ENCODE measurements around the gene GOLGA6L10.
"Not testable (repeated sequence)": the region's sequence is repeated elsewhere in the genome, so short reads cannot be mapped to it uniquely, and the experiment has no call there.

GOLGA6L10 gene

DNA sequence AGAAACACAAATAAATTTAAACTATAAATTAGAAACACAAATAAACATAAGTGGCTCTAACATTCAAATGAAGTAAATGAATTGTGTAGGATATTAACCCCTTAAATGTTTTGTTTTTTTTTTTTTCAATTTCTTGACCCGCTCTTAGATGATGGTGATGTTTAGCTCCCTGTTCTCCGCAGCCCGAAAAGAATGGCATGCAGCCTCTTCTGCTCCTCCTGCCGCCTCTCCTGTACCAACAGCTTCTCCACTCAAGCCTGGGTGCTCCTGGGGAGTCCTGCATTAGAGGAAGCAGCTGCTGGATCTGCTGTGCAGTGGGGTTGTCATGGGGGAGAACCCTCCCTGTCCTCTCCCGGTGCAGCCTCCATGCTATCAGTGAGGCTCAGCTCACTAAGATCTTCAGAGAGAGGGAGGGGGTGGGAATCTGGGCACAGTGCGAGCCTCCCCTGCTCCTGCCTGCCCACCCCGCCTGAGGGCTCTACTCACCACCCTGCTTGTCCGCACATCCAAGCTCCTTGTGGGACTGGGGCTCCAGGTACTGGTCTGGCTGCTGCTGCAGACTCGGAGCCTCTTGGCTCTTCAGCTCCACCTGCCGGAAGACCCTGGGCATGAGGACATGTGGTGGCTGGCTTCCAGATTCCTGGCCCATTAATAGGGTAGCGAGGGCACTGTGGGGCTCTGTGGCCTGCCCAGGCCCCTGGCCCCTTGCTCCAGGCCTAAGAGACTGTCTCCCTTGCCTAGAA, 6.5 kb downstream of the GOLGA6L10 start:
- DNase-seq = not testable (repeated sequence)

DNA sequence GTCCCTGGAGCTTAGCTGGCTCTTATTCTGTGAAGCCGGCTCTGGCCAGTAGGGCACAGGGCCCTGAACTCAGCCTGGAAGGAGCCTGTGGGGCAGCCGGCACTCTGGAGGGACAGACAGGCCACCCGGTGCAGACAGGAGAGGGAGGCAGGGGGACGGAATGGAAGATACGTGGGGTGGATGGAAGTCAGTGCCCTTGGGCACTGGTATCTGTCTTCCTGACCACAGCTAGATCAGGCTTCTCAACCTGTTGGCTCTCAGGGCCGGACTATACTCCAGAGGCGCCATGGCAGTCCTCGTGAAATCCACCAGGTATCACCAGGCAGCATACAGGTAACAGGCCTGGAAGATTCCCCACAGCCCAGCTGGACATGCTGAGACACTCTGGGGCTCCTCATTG, 10.7 kb downstream of the GOLGA6L10 start:
- DNase-seq = not testable (repeated sequence)

DNA sequence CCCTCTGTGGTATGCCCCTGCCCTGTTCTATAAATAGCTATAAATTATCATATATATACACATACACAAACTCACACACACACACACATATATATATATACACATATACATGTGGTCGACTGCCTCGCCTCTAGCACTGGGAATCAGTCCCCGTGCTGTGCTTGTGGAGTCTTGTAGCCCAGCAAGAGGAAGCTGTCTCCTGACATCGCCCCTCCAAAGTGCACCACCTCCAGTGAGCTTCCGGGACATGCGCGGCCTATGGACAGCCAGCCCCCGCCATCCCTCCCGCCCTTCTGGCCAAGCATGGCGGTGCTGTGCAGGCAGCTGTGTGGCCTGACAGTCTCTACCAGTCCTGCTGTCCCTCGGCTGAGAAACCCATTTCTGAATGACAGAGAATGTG, 11.2 kb downstream of the GOLGA6L10 start:
- DNase-seq = not testable (repeated sequence)

DNA sequence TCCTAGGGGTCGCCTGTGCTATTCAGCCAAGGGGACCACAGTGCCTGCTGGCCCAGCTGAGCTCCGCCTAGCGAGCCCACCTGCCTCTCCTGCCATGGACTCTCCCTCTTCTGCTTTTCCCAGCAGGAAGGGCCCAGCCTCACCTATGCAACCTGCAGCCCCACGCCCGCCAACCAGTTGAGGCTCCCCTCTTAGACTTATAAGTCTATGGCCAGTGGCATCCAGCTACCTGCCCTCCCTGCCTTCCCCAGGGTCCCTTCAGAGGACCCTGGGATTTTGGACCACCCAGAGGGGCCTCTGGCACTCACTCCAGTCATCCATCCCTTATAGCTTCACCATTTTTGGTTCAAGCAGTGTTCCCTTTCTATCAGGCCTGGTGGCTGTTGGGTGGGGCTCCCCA, 12.2 kb downstream of the GOLGA6L10 start:
- not testable (repeated sequence) for DNase-seq

DNA sequence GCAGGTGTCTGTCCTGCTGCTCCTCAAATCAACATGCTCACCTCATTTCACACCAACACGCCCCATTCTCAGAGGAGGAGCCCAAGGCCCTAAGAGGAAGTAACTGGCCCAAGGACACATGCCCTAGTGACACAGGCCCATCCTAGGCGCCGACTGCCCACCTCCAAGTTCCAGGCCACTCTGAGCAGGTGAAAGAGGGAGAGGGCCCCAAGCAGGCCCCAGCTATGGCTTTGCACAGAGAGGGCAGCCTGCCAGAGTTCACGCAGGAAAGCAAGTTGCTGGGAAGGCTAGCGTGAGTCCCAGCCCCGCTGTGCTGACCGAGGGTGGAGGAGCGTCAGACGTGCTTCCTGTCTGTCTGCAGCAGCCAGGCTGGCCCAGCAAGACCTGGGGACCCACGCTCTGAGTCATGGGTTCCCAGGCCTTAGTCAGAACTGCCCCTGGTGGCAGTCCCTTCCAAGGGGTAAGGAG, 13.1 kb downstream of the GOLGA6L10 start:
- not testable (repeated sequence) for DNase-seq

DNA sequence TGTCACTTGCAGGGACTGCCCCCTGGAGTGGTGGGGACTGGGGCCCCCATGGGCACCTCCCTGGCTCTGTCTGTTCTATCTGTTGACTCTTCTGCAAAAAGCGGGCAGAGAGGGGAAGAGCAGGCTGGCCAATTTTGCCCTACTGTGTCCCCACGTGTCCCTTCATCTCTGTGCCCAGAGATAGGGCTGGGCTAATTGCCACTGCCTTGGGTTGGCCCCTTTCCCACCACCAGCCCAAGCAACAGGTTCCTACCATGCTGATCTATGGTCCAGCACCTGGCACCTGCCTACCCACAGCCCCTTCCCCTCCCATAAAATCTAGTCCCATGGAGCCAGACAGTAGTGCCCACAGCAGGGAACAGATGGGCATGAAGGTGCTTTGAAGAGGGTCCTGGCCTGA, 14.3 kb downstream of the GOLGA6L10 start:
- DNase-seq = not testable (repeated sequence)

DNA sequence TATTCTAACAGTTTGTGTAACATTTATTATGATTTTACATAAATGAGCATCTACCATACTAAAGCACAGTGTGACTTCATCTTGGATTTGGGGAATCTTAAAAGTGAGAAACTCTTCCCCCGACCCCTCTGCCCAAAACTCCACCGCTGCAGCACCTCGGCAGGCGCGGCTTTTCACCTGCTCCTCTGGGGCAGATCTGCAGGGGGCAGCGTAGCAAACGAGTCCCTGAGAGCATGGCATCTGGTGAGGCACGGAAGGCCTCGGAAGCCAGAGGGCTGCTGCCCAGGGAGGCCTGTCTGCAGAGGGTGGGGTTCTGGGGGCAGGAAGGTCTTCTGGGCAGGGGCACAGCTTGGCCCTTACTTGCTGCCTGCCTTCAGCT, 14.7 kb downstream of the GOLGA6L10 start:
- DNase-seq = not testable (repeated sequence)

DNA sequence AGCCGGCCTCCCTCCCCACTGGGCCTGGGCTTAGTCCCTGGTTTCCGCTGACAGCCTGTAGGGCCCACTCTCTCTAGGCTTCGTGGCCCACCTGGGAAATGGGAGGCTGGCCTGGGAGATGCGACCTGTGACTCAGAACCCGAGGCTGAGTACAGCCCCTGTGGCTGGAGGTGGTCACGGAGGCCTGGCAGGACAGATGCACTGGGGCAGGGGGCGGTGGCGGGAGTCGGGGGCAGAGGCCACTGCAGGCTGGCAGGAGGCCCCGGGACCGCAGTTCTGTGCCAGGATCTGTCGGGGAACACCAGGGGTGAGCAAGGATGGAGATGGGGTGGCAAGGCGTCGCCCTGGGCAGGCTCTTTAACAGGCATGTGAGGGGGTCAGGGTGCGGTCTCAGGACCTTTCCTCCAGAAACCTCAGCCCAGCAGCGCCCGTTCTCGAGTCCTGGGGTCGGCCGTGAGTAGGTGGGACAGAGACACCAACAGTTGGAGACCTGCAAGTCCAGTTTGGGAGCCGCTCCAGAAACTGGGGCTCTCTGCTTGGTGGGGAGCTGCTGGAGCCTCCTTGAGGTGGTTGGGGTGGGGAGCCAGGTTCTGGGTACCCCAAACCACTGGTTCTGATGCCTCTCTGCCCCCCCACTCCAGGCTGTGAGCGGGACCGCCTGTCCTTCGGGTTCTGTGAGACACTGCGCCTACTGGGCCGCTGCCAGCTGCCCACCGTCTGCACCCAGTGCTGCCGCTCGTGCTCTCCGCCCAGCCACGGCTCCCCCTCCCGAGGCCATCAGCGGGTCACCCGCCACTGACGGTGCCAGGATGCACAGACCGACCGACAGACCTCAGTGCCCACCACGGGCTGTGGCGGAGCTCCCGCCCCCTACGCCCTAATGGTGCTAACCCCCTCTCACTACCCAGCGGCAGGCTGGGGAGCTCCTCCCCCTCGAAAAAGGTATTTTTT, 15.4 kb downstream of the GOLGA6L10 start:
- not testable (repeated sequence) for DNase-seq

DNA sequence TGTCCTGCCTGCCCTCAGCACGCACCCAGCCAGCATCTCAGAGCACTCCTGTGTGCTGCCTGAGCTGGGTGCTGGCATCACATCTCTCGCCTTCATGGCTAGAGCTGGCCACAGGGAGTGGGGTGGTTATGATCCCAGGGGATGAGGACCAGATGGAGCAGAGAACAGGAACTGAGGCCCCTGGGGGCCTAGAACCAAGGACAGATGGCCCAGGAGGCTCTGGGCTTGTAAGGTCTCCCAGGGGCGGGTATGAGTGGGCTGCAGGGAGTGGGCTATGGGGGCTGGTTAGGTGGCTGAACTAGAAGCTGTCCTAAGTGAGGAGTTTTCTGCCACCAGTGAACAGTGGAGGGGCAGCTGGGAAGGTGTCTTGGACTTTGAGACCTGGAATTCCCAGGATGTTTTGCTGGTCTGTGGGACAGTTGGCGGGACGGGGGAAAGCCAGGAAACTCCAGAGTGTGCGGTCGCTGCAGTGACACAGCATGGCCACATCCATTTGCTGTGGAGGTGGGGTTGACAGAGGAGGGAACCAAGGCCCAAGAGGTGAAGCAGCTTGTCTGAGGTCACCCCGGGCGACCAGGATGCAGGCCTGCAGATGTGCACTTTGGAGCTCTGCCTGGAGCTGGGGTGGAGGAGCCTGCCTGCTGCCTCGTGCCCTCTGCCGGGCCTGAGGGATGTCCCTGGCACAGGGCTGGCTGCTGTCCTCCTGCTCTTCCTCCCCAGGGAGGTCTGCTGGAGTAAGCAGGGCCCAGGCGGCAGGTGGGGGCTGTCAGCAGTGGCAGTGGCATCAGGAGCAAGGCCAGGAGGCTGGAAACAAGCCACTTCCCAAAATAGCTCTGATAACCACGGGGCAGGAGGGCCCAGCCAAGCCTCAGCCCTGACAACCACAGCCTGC, 16.3 kb downstream of the GOLGA6L10 start:
- DNase-seq = not testable (repeated sequence)

DNA sequence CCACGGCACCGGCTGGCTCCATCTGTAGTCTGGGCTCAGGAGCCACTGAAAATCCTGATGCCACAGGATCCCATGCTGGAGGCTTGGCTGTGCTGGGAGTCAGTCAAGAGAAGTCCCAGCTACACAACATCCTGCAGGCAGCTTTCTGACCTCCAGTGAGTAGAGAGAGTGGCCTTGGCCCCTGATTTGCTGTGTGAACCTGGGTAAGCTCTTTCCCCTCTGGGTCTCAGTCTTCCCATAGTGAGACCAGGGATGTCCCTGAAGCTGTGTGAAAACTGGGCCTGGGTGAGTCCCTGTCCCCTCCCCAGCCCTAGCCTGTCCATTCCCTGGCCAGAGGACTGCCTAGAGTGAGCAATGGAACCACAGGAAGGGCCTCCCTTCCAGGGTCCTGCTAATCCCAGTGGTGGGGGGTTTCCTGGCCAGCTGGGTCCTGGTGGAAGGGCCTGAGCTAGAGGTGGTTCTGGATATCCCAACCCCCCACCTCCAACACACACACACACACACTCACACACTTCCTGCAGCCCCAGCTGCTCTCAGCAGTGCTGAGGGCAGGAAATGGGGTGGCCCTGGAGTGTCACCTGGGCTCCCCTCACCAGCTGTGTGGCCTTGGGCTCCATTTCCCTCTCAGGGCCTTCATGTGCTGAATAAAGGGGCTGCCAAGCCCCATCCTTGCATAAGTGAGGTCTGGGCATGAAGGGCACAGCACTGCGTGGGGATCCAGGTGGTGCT, 17.5 kb downstream of the GOLGA6L10 start:
- not testable (repeated sequence) for DNase-seq

DNA sequence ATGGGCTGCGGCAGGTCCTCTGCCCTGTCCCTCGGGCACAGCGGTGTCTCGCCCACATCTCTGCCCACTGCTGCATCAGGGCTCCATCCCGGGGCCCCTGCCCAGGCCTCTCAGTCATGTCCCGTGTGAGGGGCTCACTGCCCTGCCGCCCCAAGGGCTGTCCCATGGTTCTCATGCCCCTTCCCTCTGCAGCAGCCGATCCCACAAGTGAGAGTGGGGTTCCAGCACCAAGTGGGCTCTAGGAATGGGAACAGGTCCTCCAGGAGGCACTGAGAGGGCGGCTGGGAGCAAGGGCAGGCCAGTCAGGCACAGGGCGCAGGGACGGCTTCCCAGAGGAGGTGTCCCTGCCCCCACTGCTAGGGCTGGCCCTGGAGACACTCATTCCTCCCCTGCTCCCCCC, 18.4 kb downstream of the GOLGA6L10 start:
- DNase-seq = not testable (repeated sequence)

DNA sequence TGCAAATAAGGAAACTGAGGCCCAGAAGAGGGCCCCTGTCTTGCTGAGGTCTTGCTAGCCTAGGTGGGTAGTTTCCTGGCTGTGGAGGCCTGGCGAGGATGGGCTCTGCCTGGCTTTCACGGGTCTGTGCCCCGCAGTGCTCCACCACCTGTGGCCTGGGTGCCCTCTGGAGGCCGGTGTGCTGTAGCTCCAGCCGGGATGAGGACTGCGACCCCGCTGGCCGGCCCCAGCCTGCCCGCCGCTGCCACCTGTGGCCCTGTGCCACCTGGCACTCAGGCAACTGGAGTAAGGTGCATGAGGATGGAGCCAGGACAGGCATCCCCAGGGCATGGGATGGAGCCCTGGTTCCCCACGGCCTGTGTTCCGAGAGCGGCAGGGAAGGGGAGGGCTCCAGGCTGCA, 20.2 kb downstream of the GOLGA6L10 start:
- DNase-seq = not testable (repeated sequence)

DNA sequence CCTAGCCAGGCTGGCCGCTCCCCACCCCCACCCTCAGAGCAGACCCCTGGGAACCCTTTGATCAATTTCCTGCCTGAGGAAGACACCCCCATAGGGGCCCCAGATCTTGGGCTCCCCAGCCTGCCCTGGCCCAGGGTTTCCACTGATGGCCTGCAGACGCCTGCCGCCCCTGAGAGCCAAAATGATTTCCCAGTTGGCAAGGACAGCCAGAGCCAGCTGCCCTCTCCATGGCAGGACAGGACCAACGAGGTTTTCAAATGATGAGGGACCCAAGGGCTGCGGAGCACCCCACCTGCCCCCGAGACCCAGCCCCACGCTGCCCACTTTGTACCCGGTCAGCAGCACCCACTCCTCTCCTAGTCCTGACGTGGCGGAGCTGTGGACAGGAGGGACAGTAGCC, 21.9 kb downstream of the GOLGA6L10 start:
- DNase-seq = not testable (repeated sequence)

DNA sequence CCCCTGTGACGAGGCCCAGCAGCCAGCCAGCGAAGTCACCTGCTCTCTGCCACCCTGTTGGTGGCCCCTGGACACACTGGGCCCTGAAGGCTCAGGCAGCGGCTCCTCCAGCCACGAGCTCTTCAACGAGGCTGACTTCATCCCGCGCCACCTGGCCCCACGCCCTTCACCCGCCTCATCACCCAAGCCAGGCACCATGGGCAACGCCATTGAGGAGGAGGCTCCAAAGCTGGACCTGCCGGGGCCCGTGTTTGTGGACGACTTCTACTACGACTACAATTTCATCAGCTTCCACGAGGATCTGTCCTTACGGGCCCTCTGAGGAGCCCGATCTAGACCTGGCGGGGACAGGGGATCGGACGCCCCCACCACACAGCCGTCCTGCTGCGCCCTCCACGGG, 22.4 kb downstream of the GOLGA6L10 start:
- DNase-seq = not testable (repeated sequence)

DNA sequence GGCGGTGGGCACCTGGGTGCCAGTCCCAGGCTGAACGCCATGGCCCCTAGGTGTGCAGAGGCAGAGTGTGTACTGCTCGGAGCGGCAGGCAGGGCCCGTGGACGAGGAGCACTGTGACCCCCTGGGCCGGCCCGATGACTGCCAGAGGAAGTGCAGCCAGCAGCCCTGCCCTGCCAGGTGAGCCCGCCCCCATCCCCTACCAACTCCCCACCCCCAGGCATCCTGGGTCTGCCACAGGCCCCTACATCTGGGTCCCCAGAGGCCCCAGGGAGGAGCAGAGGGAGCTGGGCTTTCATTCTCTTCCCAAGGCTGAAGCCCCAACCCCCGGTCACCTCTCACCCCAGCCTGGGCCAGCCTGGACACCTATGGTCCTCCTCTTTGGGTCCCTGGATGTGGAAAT, 23.6 kb downstream of the GOLGA6L10 start:
- DNase-seq = not testable (repeated sequence)

DNA sequence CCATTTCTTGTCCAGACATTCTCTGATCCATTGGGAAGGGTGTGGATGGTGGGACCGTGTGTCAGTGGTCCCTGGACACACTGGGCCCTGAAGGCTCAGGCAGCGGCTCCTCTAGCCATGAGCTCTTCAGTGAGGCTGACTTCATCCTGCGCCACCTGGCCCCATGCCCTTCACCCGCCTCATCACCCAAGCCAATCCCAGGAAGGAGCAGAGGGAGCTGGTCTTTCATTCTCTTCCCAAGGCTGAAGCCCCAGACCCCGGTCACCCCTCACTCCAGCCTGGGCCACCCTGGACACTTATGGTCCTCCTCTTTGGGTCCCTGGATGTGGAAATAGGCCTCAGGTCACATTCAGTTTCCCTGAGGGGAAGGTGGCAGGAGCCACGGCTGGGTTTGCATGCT, 24.4 kb downstream of the GOLGA6L10 start:
- not testable (repeated sequence) for DNase-seq

DNA sequence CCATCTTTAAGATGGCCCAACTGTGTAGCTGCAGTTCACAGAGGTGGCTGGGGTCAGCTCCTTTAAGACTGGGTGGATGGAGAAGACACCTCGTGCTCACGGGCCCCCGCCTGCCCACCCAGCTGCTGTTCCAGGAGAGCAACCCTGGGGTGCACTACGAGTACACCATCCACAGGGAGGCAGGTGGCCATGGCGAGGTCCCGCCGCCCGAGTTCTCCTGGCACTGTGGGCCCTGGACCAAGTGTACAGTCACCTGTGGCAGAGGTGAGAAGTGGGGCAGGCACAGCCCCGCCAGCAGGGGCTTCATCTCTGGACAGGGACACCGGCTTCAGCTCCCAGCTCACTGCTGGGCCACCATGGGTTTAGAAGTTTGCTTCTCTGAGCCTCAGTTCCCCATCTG, 26.8 kb downstream of the GOLGA6L10 start:
- DNase-seq = not testable (repeated sequence)

DNA sequence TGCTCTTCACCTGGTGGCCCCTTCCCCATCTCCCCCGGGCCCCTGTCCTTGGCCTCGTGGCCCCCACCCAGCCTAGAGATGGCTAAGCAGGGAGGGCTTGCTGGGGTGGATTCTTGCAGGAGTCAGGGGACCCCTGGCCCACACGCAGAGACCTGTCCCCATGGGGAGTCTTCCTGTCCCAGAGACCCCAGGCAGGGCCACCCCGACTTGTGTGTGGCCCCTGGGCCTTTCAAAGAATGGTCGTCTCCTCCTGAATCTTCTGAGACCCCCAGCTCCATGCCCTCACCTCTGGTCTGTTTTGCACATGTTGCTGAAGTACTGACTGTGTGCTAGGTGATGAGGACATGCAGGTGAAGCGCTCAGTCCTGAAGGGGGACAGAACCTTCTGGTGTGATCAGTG, 28.4 kb downstream of the GOLGA6L10 start:
- not testable (repeated sequence) for DNase-seq

DNA sequence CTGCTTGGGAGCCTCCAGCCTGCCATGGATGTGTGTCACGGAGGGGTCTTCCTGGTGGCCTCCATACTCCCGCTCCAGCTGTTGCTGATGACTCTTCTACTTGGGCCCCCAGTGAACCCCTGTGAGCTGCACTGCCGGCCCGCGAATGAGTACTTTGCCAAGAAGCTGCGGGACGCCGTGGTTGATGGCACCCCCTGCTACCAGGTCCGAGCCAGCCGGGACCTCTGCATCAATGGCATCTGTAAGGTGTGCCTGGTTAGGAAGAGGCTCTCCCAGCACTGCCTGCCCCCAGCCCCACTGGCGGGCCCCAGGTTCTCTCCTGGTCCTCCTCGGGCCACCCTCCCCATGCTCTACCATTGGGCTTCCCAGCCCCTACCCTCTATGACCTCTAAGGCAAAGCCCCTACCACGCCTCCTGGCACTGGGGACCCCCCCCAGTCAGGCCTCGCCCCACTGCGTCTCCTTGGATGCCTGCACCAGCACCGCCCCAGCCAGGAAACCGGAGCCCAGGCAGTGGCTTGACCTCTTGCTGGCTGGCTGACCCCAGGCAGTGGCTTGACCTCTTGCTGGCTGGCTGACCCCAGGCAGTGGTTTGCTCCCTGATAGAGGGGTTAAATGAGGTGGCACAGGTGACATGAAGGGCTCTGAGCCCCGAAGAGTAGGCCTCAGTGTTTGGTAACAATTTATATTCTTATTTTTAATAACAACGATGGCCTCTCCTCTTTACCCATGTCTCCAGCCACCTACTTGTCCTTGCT, 29.6 kb downstream of the GOLGA6L10 start:
- not testable (repeated sequence) for DNase-seq

DNA sequence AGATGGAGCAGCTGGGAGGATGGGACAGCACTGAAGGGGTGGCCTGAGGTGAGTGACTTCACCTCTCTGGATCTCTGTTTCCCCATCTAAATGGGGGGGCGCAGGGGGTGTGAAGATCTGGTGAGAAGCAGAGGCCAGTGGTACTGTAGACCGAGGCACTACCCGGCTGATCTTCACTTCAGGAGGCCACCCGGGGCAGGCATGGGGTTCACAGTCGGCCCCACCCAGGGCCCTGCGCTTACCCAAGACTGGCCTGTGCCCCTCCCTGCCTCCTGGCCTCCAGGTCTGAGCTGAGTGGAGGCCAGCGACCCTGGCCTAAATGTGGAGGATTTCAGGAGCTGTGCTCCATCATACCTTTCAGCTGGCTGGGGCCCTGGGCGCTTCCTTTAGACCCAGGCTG, 31.0 kb downstream of the GOLGA6L10 start:
- DNase-seq = not testable (repeated sequence)

DNA sequence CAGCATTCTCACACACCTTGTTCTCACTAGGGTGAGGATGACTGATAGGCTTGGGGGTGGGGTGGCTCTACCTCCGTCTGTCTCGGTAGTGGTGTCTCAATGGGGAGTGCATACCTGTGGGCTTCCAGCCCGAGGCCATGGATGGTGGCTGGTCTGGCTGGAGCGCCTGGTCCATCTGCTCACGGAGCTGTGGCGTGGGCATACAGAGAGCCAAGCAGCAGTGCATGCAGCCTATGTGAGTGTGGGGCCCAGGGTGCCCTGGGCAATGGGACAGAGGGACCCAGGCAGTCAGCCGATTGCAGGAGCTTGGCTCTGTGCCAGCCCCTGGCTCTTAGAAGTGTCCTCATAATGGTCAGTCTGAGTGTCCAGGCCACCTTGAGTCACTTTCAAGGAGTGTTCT, 31.8 kb downstream of the GOLGA6L10 start:
- DNase-seq = not testable (repeated sequence)
